Measurements from ENCODE around the gene DENND10.

DNA sequence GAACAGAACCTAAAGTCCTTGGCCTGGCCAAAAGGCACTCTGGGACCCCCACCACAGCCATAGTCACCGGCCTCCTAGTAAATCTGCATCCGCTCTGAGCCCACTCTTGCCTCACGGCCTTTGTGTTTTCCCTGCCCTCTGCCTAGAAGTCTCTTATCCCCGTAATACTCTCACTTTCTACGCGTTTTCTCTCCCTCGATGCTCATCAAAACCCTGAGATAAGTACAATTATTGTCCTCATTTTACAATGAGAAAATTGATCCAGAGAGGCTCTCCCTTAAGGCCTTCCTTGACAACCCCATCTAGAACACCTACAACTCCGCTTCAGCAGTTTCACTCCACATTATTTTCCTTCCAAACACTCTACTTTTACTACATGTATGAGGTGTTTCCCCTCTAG, 63.1 kb downstream of the DENND10 start:
- TF ChIP-seq PPARA (CRISPR knock-in tag; IDR thresholded peaks at IDR 0.05; ENCODE audit: borderline replicate concordance) (no peak), GLIS3 (CRISPR knock-in tag; IDR thresholded peaks at IDR 0.05) (no peak), CREB5 (CRISPR knock-in tag; IDR thresholded peaks at IDR 0.05; ENCODE audit: low read depth) (no peak), ZFP30 (CRISPR knock-in tag; IDR thresholded peaks at IDR 0.05) (no peak), TCF4 (CRISPR knock-in tag; IDR thresholded peaks at IDR 0.05; ENCODE audit: borderline replicate concordance) (no peak), PATZ1 (CRISPR knock-in tag; IDR thresholded peaks at IDR 0.05; ENCODE audit: borderline replicate concordance) (no peak), ZFP3 (CRISPR knock-in tag; IDR thresholded peaks at IDR 0.05) (no peak), TOX (CRISPR knock-in tag; IDR thresholded peaks at IDR 0.05; ENCODE audit: borderline replicate concordance) (no peak), RARB (CRISPR knock-in tag; IDR thresholded peaks at IDR 0.05) (no peak), ARNTL (CRISPR knock-in tag; IDR thresholded peaks at IDR 0.05; ENCODE audit: borderline replicate concordance, low read depth) (no peak), ZNF8 (CRISPR knock-in tag; IDR thresholded peaks at IDR 0.05) (no peak), SNAI2 (CRISPR knock-in tag; IDR thresholded peaks at IDR 0.05) (no peak)
- TF ChIP-seq, protein P1, sequence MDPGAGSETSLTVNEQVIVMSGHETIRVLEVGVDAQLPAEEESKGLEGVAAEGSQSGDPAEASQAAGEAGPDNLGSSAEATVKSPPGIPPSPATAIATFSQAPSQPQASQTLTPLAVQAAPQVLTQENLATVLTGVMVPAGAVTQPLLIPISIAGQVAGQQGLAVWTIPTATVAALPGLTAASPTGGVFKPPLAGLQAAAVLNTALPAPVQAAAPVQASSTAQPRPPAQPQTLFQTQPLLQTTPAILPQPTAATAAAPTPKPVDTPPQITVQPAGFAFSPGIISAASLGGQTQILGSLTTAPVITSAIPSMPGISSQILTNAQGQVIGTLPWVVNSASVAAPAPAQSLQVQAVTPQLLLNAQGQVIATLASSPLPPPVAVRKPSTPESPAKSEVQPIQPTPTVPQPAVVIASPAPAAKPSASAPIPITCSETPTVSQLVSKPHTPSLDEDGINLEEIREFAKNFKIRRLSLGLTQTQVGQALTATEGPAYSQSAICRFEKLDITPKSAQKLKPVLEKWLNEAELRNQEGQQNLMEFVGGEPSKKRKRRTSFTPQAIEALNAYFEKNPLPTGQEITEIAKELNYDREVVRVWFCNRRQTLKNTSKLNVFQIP (CRISPR knock-in tag; IDR thresholded peaks at IDR 0.05; ENCODE audit: borderline replicate concordance, low read depth), result no peak
- TF ChIP-seq, protein P2, sequence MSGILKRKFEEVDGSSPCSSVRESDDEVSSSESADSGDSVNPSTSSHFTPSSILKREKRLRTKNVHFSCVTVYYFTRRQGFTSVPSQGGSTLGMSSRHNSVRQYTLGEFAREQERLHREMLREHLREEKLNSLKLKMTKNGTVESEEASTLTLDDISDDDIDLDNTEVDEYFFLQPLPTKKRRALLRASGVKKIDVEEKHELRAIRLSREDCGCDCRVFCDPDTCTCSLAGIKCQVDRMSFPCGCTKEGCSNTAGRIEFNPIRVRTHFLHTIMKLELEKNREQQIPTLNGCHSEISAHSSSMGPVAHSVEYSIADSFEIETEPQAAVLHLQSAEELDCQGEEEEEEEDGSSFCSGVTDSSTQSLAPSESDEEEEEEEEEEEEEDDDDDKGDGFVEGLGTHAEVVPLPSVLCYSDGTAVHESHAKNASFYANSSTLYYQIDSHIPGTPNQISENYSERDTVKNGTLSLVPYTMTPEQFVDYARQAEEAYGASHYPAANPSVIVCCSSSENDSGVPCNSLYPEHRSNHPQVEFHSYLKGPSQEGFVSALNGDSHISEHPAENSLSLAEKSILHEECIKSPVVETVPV (CRISPR knock-in tag; IDR thresholded peaks at IDR 0.05), result no peak
